ENCODE results near the gene GGA1. TPM values are rescaled to one million over a fixed set of nuclear protein-coding genes. Genes with fewer than 3 reads are reported as not detected.

Gene GGA1, protein sequence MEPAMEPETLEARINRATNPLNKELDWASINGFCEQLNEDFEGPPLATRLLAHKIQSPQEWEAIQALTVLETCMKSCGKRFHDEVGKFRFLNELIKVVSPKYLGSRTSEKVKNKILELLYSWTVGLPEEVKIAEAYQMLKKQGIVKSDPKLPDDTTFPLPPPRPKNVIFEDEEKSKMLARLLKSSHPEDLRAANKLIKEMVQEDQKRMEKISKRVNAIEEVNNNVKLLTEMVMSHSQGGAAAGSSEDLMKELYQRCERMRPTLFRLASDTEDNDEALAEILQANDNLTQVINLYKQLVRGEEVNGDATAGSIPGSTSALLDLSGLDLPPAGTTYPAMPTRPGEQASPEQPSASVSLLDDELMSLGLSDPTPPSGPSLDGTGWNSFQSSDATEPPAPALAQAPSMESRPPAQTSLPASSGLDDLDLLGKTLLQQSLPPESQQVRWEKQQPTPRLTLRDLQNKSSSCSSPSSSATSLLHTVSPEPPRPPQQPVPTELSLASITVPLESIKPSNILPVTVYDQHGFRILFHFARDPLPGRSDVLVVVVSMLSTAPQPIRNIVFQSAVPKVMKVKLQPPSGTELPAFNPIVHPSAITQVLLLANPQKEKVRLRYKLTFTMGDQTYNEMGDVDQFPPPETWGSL
- 10 to 100 TPM; 68.8 to 83.9 TPM for total RNA-seq

DNA sequence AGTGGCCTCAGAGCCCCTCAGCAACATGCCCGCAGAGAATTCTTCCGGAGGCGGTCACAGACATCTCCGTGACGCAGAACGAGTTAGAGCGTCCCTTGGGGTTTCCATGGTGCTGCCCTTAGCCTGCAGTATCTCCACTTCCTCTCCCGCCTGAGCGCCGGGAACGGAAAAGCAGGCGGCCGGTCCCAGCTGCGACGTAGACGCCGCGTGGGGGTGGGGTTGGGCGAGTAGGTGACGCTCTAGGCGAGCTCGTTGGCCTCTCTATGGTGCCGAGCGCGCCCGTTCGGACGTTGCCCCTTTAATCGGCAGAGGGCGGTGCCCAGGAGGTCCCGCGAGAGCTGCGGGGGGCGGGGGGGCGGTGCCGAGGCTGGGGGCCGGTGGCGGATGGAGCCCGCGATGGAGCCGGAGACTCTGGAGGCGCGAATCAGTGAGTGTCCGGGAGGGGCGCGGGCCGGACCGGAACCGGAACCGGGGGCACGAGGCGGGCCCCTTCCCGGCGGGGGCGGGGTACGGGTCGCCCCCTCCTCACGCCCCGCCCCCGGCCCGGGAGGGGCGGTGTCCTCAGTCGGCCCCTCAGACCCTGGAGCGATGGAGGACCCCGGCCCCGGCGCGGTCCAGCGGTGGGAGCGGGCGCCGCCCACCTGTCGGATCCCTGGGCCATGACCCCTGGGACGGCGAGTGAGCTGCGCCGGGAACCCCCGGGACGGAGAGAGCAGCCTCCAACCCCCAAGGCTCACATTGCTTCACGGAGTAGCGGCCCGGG lies at the start of gene GGA1:
GGA1 (plus strand) TSS at position 358 of the 763 bp plus-strand sequence; CDS start at position 385, 27 bp downstream.
- Mint-ChIP-seq H3K27ac (peak within 1 kb of the TSS; percentile 88 to 95), H3K9me3 (no peaks in the 10 kb centered on the region), H3K36me3 (peaks cover 7% of the 10 kb centered on the region in 2 donors)
- DNase-seq (ENCODE audit: low spot score in 2 of 2): peak; percentile 94 to 99
- peak; percentile 85 to 88 for ATAC-seq

DNA sequence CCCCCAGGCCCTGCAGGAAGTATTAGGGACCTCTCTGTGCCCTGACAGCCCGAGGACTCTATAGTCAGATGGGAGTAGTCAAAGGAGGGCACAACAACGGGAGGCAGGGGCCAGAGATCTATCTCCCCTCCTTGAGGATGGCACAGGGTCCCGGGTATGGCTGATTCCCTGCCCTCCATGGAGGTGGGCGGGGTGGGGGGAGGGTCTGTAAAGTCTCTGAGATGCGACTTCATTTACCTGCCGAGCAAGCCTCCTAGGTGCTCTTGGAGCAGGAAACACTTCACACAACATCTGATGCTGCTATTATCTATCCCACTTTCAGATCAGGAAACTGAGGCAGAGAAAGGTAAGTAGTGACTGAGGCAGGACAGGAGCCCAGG lies 49.1 kb upstream of the GGA1 start:
- peaks cover 0 to 8% of the 10 kb centered on the region in 2 donors for H3K36me3 Mint-ChIP-seq
- no peak for ATAC-seq
- H3K9me3 Mint-ChIP-seq: no peaks in the 10 kb centered on the region

DNA sequence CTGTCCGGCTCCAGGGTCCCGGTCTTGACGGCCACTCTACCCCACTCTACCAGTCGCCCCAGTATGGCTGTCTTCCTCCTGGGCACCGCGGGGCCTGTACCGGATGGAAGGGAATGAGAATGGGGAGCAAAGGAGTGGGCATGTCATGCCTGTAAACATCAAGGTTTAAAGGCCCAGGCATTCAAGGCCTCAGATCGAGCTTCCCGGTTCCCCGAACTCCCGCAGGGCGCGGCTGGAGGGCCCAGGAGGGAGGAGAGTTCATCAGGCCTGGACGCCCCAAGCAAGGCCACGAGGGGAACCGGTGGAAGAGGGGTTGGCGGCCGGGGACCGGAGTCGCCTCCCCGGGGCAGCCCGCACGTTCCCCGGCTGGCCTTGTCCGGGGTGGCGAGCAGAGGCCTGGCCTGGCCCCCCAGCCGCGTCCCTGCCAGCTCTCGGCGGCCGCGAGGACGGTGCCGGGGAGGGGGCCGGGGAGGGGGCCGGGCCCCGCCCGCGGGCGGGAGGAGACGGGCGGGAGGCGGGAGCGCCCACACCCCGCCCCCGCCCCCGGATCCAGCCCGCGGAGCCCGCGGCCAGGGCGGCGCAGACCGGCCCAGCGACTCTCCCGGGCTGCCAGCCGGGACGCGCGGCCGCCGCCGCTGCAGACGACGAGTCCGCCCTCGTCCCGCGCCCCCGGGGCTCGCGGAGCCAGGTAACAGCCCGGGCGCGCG lies 48.6 kb upstream of the GGA1 start, which contains the start of gene CDC42EP1:
CDC42EP1 (plus strand) TSS at position 580 of the 707 bp plus-strand sequence. CDS start 5,870 bp downstream, outside the sequence.
- H3K9me3 Mint-ChIP-seq: no peaks in the 10 kb centered on the region
- ATAC-seq (peak in 1 of 2 donors; percentile 31), DNase-seq (ENCODE audit: low spot score in 2 of 2) (no peak)
- peaks cover 0 to 8% of the 10 kb centered on the region in 2 donors for H3K36me3 Mint-ChIP-seq
- H3K27ac Mint-ChIP-seq: no peak within 1 kb of the TSS

More for the DNA sequence above, 49.1 kb upstream of the GGA1 start:
- no peak for DNase-seq (ENCODE audit: low spot score in 2 of 2)
- no peak overlapping the region for H3K27ac Mint-ChIP-seq

DNA sequence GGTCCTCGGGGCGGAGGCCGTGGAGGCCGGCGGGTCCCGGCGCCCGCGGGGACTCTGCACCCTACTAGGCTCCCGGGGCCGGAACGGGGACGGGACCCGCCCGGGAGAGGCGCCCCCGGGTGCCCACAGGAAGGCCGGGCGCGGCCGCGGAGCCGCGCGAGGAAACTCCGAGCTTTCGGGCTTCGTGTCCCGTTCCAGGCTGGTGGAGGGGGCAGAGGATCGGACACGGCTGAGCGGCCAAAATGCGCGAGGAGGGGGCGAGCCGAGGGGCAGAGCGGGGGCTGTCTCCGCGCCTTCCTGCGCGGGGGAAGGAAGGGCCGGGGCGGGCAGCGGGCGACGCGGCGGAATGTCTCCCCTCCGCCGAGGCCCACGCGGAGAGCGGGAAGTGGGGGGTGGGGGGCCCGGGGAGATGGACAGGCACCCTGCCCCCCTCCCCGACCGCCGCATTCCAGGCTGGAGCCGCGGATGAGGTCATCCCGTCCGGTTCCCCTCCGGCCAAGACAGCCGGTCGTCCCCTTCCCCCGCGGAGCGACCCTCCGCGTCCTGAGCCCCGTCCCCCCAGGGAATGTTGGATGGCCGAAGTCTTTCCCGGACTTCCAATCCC lies 47.9 kb upstream of the GGA1 start:
- no peaks in the 10 kb centered on the region for H3K9me3 Mint-ChIP-seq
- DNase-seq (ENCODE audit: low spot score in 2 of 2) (no peak), ATAC-seq (no peak)
- peaks cover 0 to 8% of the 10 kb centered on the region in 2 donors for H3K36me3 Mint-ChIP-seq
- H3K27ac Mint-ChIP-seq: no peak overlapping the region

DNA sequence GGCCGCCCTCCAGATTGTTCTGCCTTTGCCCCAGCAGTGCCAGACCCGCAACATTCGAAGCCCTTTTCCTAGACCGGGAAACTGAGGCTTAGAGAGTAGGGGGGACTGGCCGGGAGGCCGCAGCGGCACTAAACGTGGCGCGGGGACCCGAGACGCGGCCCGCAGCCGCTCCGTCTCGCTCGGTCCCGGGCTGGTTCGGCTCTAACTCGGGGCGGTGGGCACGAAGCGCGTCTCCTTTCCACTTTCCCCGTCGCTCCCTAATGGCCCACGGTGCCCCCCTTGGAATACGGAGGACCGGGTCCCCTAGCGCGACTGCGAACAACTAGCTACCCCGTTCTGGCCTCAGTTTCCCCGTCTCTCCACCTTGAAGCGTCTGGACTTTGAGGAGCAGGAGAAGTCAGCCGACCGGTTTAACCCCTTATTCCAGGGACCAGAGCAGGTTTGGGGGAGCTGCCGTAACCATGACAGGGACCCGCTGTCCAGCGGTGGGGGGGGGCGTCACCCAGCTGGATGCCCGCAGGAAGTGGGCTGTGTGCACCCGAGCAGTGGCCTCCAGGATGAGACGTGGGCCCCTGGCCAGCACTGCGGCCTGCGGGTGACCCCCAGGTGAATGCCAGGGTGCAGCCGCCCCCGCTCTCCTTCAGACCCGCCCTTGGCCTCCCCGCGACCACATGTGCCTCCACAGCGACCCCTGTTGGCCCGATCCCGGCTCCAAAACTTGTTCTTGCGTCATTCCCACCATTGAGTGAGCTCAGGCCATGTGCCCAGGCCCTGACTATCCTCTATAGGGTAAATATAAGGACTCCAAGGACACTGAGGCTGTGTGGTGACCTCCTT lies 47.2 kb upstream of the GGA1 start:
- Mint-ChIP-seq H3K27ac (no peak overlapping the region), H3K9me3 (no peaks in the 10 kb centered on the region), H3K36me3 (peaks cover 0 to 8% of the 10 kb centered on the region in 2 donors)
- ATAC-seq: peak; percentile 56 to 72
- DNase-seq (ENCODE audit: low spot score in 2 of 2): peak; percentile 73 to 90

DNA sequence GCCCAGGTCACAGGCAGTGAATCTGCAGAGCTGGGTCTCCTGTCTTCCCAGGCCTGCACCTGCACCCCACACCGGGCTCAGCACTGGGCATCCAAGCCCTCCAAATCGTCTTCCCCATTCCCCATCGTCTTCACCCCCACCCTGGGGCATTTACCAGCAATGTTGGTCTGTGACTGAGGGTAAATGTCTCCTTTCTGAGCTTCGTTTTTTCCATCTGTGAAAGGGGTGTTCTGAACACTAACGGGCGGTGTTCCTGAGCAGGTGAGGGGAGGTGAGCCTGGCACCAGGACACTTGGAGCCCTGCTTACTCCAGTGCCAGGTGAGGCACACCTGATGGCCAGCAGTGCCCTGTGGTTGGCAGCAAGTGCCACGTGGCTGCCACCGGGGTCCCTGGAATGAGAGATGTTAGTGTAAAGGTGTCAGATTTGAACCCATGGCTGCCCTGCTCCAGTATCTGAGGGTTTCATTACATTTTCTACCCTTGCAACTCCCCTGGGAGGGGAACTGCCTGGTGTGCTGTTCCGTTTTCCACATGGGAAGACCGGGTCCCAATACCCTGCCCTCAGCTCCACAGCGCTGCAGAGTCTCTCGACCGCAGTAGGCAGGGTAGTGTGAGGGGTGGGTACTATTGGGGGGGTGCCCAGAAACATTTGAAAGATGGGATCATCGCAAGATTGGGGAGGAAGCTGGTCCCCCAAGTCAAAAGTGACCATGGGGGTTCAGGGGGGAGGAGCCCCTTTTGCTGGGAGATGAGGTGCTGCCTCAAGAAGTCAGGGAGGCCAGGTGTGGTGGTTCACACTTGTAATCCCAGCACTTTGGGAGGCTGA lies 46.4 kb upstream of the GGA1 start:
- no peak overlapping the region for H3K27ac Mint-ChIP-seq

DNA sequence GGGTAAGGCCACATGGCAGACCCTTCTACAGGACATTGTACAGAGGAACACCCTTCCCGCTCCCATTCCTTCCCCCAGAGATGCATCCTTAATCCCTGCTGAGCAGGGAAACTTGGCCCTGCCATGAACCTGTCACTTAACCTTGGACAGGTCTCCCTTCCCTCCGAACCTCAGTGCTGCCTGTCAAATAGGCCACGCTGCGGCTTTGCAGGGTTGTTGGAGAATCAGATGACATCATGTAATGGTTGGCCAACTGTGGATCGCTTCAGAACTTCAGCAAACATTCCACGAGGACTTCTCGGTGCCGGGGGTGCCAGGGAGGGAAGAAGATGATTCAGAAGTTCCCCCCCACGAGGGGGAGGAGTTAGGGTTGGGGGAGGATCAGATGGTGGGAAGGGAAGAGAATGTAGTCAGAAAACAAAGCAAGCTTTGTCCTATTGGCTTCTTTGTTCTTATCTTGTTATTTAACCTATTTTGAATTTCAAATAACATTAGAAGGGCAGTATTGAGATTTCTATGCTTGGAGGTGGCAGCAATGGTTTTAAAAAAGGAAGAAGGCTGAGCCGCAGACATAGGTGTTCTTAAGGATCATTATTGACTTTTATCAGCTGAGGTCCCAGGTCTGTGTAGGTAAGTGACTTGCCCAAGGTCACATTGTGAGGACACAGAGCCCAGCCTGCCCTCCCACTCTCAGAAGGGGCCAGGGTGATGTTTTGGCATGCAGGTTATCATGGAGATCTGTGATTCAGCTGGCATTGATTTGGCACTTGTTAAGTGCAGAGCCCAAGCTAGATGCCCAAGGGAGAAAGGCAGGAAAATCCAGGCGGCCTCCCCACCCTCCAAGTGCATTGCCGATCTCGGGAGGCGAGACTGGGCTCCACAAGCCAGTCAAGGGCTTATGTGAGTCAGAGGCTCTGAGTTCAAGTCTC lies 45.2 kb upstream of the GGA1 start:
- Mint-ChIP-seq H3K27ac (no peak overlapping the region), H3K9me3 (no peaks in the 10 kb centered on the region)

More for the DNA sequence above, 46.4 kb upstream of the GGA1 start:
- Mint-ChIP-seq H3K36me3 (peaks cover 0 to 8% of the 10 kb centered on the region in 2 donors), H3K9me3 (no peaks in the 10 kb centered on the region)
- ATAC-seq (no peak), DNase-seq (ENCODE audit: low spot score in 2 of 2) (no peak)

DNA sequence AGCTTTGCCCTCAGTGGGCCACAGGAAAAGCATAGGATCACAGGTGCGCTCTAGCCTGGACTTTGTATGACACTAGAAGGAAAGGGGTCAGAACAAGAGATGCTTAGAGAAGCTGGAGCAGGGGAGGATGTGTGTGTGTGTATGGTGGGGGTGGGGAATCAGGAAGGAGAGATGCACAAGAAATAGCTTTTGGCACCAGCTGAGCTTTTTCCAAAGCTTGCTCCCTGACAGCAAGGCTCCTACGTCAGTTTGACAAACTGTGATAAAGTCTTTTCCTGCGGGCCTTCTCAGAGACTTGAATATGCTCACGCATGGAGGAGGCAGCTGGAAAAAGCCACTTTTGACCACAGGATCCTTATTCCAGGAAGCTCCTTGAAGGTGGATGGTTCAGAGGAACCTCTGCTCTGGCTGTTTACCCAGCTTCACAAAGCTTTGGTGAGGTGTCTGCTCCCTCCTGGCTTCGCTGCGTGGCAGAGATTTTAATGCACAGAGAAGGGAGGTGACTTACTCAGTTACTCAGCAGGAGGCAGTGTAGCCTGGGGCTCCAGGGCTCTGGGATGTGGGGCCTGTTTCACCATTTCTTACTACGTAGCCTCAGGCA lies 44.4 kb upstream of the GGA1 start:
- no peaks in the 10 kb centered on the region for H3K9me3 Mint-ChIP-seq
- H3K36me3 Mint-ChIP-seq: peaks cover 0 to 8% of the 10 kb centered on the region in 2 donors
- DNase-seq (ENCODE audit: low spot score in 2 of 2): no peak
- H3K27ac Mint-ChIP-seq: no peak overlapping the region
- no peak for ATAC-seq

More for the DNA sequence above, 45.2 kb upstream of the GGA1 start:
- peaks cover 0 to 8% of the 10 kb centered on the region in 2 donors for H3K36me3 Mint-ChIP-seq
- ATAC-seq: no peak
- no peak for DNase-seq (ENCODE audit: low spot score in 2 of 2)

DNA sequence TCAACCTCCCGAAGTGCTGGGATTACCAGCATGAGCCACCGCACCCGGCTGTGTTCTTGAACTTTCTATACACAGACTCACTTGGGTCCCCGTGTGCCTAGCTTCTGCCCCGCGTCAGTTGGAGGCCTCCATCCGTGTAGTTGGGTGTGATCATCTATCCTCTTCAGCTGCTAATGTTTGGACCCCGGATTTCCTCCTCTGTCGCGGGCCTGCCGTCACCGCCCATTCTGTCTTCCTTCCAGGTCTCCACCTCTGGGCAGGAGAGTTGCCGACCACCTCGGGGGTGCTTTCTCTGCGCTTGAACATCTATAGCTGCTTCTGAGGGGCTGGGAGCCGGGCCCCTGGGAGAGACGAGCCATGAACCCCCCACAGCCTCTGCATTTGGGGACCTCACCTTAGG lies 42.8 kb upstream of the GGA1 start:
- Mint-ChIP-seq H3K36me3 (peaks cover 0 to 8% of the 10 kb centered on the region in 2 donors), H3K9me3 (no peaks in the 10 kb centered on the region), H3K27ac (peak overlapping the region in 1 of 2 donors; percentile 76)
- ATAC-seq: no peak
- no peak for DNase-seq (ENCODE audit: low spot score in 2 of 2)

DNA sequence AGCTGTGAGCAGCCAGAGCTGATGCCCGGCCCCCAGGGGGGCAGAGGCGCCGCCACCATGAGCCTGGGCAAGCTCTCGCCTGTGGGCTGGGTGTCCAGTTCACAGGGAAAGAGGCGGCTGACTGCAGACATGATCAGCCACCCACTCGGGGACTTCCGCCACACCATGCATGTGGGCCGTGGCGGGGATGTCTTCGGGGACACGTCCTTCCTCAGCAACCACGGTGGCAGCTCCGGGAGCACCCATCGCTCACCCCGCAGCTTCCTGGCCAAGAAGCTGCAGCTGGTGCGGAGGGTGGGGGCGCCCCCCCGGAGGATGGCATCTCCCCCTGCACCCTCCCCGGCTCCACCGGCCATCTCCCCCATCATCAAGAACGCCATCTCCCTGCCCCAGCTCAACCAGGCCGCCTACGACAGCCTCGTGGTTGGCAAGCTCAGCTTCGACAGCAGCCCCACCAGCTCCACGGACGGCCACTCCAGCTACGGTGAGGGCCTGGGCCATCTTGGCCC lies 42.3 kb upstream of the GGA1 start:
- peak; percentile 34 to 52 for ATAC-seq
- peak; percentile 32 to 70 for DNase-seq (ENCODE audit: low spot score in 2 of 2)
- H3K27ac Mint-ChIP-seq: peak overlapping the region; percentile 76 to 88
- no peaks in the 10 kb centered on the region for H3K9me3 Mint-ChIP-seq
- H3K36me3 Mint-ChIP-seq: peaks cover 0 to 6% of the 10 kb centered on the region in 2 donors

DNA sequence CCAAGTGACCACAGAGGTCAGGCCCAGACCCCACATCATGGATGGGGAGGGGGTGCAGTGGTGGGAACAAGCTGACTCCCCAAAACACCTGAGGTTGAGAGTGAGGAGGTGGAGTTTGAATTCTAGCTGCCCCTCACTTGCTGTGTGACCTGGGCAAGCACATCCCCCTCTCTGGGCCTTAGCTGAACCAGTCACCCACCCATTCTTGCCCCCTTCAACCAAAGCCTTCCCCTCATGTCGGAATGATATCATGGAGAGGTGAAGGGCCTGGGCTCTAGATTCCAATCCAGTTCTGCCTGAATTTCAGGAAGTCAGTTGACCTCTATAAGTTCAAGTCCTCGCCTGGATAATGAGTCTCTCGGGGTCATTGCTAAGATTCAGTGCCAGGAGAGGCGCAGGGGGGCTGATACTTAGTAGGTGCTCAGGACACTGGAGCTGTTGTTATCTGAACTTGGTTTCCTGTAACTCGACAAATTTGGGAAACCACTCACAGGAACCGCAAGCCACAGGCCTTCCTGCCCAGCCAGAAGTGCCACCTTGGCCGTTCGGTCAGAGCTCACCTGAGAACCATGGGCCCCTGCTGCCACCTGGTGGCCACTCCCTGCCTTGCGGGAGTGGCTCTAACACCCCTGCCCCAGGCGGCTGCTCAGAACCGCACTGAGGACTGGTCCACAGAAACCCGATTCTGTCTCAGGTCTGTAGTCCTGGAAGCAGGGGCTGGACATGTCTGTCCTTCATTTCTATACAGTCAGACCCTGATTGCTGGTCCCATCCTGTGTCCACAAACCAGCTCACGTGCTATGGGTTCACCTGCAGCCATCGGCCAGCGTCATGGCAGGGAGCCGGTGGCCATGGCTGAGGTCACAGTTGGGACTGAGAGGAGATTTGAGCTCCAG lies 41.5 kb upstream of the GGA1 start:
- ATAC-seq: peak; percentile 87 to 96
- DNase-seq (ENCODE audit: low spot score in 2 of 2): peak; percentile 94 to 96
- no peaks in the 10 kb centered on the region for H3K9me3 Mint-ChIP-seq
- H3K27ac Mint-ChIP-seq: peak overlapping the region; percentile 76 to 82
- H3K36me3 Mint-ChIP-seq: no peaks in the 10 kb centered on the region

DNA sequence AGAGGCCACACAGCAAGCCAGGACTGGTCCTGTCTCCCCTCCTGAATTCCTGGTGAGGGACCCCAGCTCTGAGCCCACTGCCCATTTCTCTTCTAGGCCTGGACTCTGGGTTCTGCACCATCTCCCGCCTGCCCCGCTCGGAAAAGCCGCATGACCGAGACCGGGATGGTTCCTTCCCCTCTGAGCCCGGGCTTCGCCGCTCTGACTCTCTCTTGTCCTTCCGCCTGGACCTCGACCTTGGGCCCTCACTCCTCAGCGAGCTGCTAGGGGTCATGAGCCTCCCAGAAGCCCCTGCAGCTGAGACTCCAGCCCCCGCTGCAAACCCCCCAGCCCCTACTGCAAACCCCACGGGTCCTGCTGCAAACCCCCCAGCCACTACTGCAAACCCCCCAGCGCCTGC lies 40.6 kb upstream of the GGA1 start:
- no peak for ATAC-seq
- H3K9me3 Mint-ChIP-seq: no peaks in the 10 kb centered on the region
- DNase-seq (ENCODE audit: low spot score in 2 of 2): no peak
- no peaks in the 10 kb centered on the region for H3K36me3 Mint-ChIP-seq
- peak overlapping the region in 1 of 2 donors; percentile 76 for H3K27ac Mint-ChIP-seq
